Fibroblast of pulmonary artery (primary cell): ENCODE results near the gene RIPK1.
A peak's percentile ranks its signal among the peaks of the same experiment; 100 is the strongest.

Source experiments
- DNase-seq: peaks from one replicate; pipeline ENCODE4 v3.0.0-alpha.2; 2010; ENCODE audit warnings: low read depth
- H3K4me3 ChIP-seq: replicated peaks from 2 replicates; pipeline ENCODE4 v1.5.1; 2011; ENCODE audit warnings: low read depth, mild to moderate bottlenecking, control low read depth, low read length, moderate library complexity
- CTCF ChIP-seq: IDR thresholded peaks from 2 replicates; pipeline ENCODE4 v1.5.1; 2011; ENCODE audit warnings: mild to moderate bottlenecking, control low read depth, low read length, inconsistent platforms; ENCODE audit errors: missing control alignments

RIPK1 gene

GRCh38 chr6:3094815-3095214, 26.5 kb downstream of the RIPK1 start:
- no peak for DNase-seq
- TF ChIP-seq CTCF, result no peak
- no peak overlapping the region for H3K4me3 ChIP-seq

- no peak for TF ChIP-seq CTCF
- H3K4me3 ChIP-seq, result no peak overlapping the region
- no peak for DNase-seq
Measured at GRCh38 chr6:3102875-3103274, 34.6 kb downstream of the RIPK1 start.

GRCh38 chr6:3108746-3109414, 40.6 kb downstream of the RIPK1 start:
- H3K4me3 ChIP-seq, result no peak overlapping the region
- DNase-seq, result no peak
- no peak for TF ChIP-seq CTCF

- TF ChIP-seq CTCF, result no peak
- no peak for DNase-seq
- H3K4me3 ChIP-seq, result no peak overlapping the region
Measured at GRCh38 chr6:3109761-3110160, 41.5 kb downstream of the RIPK1 start.

- no peak for TF ChIP-seq CTCF
- no peak overlapping the region for H3K4me3 ChIP-seq
- DNase-seq, result no peak
Measured at GRCh38 chr6:3114377-3114776, 46.1 kb downstream of the RIPK1 start.

- peak overlapping the region; percentile 84 for H3K4me3 ChIP-seq
- no peak for DNase-seq
Measured at GRCh38 chr6:3117912-3118352, 49.6 kb downstream of the RIPK1 start.

More at GRCh38 chr6:3117912-3118352, 49.6 kb downstream of the RIPK1 start:
- no peak for TF ChIP-seq CTCF
